ENCODE results near the gene SKA2. TPM values are rescaled to one million over a fixed set of nuclear protein-coding genes. Genes with fewer than 3 reads are reported as not detected.

SKA2 gene
- total and polyA plus RNA-seq, 2 of the 8 experiments (the other 6 are each of a cell fraction or from before 2014, with no cell fraction given) = 15.6 to 95.8 TPM

DNA sequence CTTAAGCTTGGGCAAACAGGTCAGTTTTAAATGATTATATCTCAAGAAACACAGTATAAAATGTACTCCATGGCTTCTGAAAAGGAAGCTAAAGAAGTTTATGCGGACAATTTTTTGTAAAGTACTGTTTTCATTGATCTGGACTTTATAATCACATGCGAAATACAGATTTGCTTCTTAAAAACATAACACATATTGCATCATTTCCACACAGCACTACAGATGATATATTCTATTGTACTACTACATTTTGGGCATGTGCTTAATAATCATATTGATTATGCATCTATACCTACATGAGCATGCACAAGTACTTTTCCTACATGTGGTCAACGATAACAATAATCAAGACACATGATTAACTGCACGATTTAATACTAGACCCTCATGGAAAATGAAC lies 70.8 kb downstream of the SKA2 start (continued):
- no peak for TF ChIP-seq HDAC6 (IDR thresholded peaks at IDR 0.05; ENCODE audit: low read depth, low read length)

DNA sequence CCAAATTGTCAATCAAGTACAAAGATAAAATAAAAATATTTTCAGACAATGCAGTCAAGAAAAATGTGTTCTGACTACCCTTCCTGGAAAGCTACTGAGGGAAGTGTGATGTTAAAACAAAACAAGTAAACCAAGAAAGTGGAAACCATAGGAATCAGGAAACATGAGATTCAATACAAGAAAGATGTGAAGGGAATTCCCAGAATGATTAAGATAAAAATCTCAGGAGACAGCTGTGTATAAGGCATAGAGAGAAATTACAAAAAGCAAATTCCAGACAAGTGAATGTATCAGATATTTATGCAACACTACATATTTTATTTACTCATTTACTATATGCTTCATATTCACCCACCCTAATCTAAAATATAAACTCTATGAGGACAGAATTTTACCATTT lies 80.5 kb downstream of the SKA2 start:
- POLR2A ChIA-PET (ENCODE audit: partially characterized antibody) = no interaction called here
- Histone ChIP-seq H2BK120ac (replicated peaks; ENCODE audit: low read depth, low read length) (no peak overlapping the region), H3K27me3 (replicated peaks in 1 of 4; ENCODE audit: control insufficient read depth in 3 of 4, extremely low read depth in 1 of 4, insufficient read depth in 3 of 4, low read length in 3 of 4) (no peaks in the 10 kb centered on the region), H3K18ac (ENCODE audit: extremely low read depth, low read length) (no peak overlapping the region), H2BK15ac (ENCODE audit: low read length) (no peak overlapping the region), H2AFZ (ENCODE audit: low read length) (no peak overlapping the region), H3K4me1 (replicated peaks in 1 of 4; ENCODE audit: control insufficient read depth in 3 of 4, insufficient read depth in 4 of 4, low read length in 3 of 4) (no peaks in the 10 kb centered on the region), H3K23ac (ENCODE audit: insufficient read length) (no peak overlapping the region), H3K79me2 (ENCODE audit: control insufficient read depth in 1 of 2, insufficient read depth in 2 of 2, low read length in 2 of 2) (no peaks in the 10 kb centered on the region), H4K5ac (ENCODE audit: insufficient read length, low read depth, low read length) (no peak overlapping the region), H2BK12ac (ENCODE audit: low read depth, low read length) (no peak overlapping the region), H3K36me3 (ENCODE audit: control insufficient read depth in 2 of 4, insufficient read depth in 4 of 4, low read length in 3 of 4) (peaks cover 2 to 50% (median 23%) of the 10 kb centered on the region in 4 experiments), H3K14ac (ENCODE audit: insufficient read length) (no peak overlapping the region), H3K4me3 (ENCODE audit: extremely low read depth in 1 of 4, insufficient read depth in 2 of 4, low read depth in 3 of 4, low read length in 4 of 4) (no peak overlapping the region), H3K27ac (ENCODE audit: low read depth, low read length) (no peak overlapping the region), H4K20me1 (replicated peaks in 1 of 2; ENCODE audit: control insufficient read depth in 1 of 2, insufficient read depth in 2 of 2, low read length in 2 of 2) (peaks cover 0 to 1% of the 10 kb centered on the region in 2 experiments), H3K4me2 (ENCODE audit: insufficient read depth in 1 of 2, low read depth in 2 of 2, low read length in 2 of 2) (no peak overlapping the region), H2BK5ac (ENCODE audit: low read depth, low read length) (no peak overlapping the region), H3K79me1 (ENCODE audit: low read depth, low read length) (no peaks in the 10 kb centered on the region), H3K56ac (replicated peaks; ENCODE audit: insufficient read length, low read depth, low read length) (no peak overlapping the region), H4K91ac (replicated peaks; ENCODE audit: insufficient read length, low read length) (no peak overlapping the region), H4K8ac (ENCODE audit: extremely low read depth, insufficient read depth, low read length) (no peak overlapping the region), H2BK20ac (ENCODE audit: low read length) (no peak overlapping the region), H2AK5ac (ENCODE audit: low read depth, low read length) (no peak overlapping the region), H3K9ac (replicated peaks in 1 of 4; ENCODE audit: extremely low read depth in 1 of 4, low read depth in 3 of 4, low read length in 3 of 4) (no peak overlapping the region), H3K23me2 (ENCODE audit: low read depth, low read length) (no peaks in the 10 kb centered on the region), H3K9me3 (ENCODE audit: insufficient read depth in 2 of 2, low read depth in 1 of 2, low read length in 1 of 2) (no peaks in the 10 kb centered on the region), H3K4ac (replicated peaks; ENCODE audit: insufficient read length, low read depth, low read length) (no peak overlapping the region)
- TF ChIP-seq CBX8 (IDR thresholded peaks at IDR 0.05; ENCODE audit: borderline replicate concordance, low read depth, low read length) = no peak
- TF ChIP-seq RXRA (IDR thresholded peaks at IDR 0.05; ENCODE audit: insufficient read depth, low read depth, low read length) = no peak
- TF ChIP-seq NRF1 (IDR thresholded peaks at IDR 0.05; ENCODE audit: low read depth, low read length) = no peak
- DNase-seq (ENCODE audit: low read depth in 1 of 2, low spot score in 2 of 2) (no peak), FAIRE-seq (no peak)
- CTCF ChIA-PET (ENCODE audit: partially characterized antibody) = no interaction called here
